C4-2B (cell line): ENCODE data around the gene KCNH3.

Experiments
- ZFX ChIP-seq: fragments of 450-650 bp; IDR thresholded peaks from 2 replicates; pipeline ENCODE4 v1.6.1; 2017
- TF ChIP-seq, protein P1 (sequence below): fragments of 450-650 bp; conservative IDR thresholded peaks from 2 replicates; pipeline ENCODE4 v1.5.1; 2017; ENCODE audit warnings: mild to moderate bottlenecking

GRCh38 chr12:49511410-49511809 lies 27.4 kb upstream of the KCNH3 start:
- TF ChIP-seq, protein P1, sequence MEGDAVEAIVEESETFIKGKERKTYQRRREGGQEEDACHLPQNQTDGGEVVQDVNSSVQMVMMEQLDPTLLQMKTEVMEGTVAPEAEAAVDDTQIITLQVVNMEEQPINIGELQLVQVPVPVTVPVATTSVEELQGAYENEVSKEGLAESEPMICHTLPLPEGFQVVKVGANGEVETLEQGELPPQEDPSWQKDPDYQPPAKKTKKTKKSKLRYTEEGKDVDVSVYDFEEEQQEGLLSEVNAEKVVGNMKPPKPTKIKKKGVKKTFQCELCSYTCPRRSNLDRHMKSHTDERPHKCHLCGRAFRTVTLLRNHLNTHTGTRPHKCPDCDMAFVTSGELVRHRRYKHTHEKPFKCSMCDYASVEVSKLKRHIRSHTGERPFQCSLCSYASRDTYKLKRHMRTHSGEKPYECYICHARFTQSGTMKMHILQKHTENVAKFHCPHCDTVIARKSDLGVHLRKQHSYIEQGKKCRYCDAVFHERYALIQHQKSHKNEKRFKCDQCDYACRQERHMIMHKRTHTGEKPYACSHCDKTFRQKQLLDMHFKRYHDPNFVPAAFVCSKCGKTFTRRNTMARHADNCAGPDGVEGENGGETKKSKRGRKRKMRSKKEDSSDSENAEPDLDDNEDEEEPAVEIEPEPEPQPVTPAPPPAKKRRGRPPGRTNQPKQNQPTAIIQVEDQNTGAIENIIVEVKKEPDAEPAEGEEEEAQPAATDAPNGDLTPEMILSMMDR = no peak
- TF ChIP-seq ZFX = no peak
